Heart left ventricle (tissue), 13 donors: ENCODE data around the gene DNAJB9.

Source experiments
- CTCF ChIP-seq, 12 donors: fragments of 200-600 bp; sonication (generic) in 4 of 12; IDR thresholded peaks; one replicate each; pipeline versions ENCODE4 v1.5.0 to v1.8.0; 2018 to 2022; ENCODE audit warnings: antibody characterized with exemption in 12 of 12, mild to moderate bottlenecking in 5 of 12
- POLR2A ChIP-seq, 2 donors: fragments of 450-650 bp; IDR thresholded peaks; one replicate each; pipeline ENCODE4 v1.6.1; 2017; ENCODE audit warnings: antibody characterized with exemption in 2 of 2, mild to moderate bottlenecking in 2 of 2, moderate library complexity in 2 of 2
- donor health status: ischemic (EF 13 %, LVEDD 7.1; RV severe dilation, severe dysfunction).
- donor health status: DM: no; HTN: yes; CAD: no.
- donor health status: DM: no; HTN: no; CAD: no.
- donor health status: ischemic (EF 25% LVEDD 6.9; RV normal size, moderate dysfunction).
- donor health status: ischemic (EF 25% LVEDD 5.7; RV mildly dilated, moderate dysfunction).
- donor health status: ischemic (EF 35%, LVEDD 5.7; RV mildly dilated, moderate dysfunction).
- donor health status: nonischemic (EF 11% LVEDD 7.7; RV severe dilation, severe dysfunction).
- donor health status: DM: yes; HTN: yes; CAD: no.
- donor health status: PGD.
- donor health status: ischemic (EF 29% LVEDD 5.4; RV normal size, mild dysfunction).
- donor health status: nonischemic (EF 23%, LVEDD 6.1; RV moderate dilation, normal function).

GRCh38 chr7:108589199-108589598 is 19.5 kb downstream of the DNAJB9 start:
- TF ChIP-seq CTCF (IDR thresholded peaks at IDR 0.05) (no peak), POLR2A (IDR thresholded peaks at IDR 0.05) (no peak)
